GM12878 (cell line): ENCODE data around the gene EFCAB7. TPM values are rescaled to one million over a fixed set of nuclear protein-coding genes. Genes with fewer than 3 reads are reported as not detected.

Experiments
- ATAC-seq: fragments of 200-7000 bp; cut with Tn5 transposase; 3 replicates; pipeline ENCODE4 v1.9.1; 2020; ENCODE audit warnings: mild to moderate bottlenecking, moderate library complexity
- BruUV-seq: library from RNA; stranded (reverse); fragments of 400-500 nt; replicated peaks from 2 replicates; lab custom pipeline; 2021; lab: Mats Ljungman, UMichigan
- CTCF ChIA-PET: fragments of 300-600 bp; sonication (Branson Sonifier 250); formaldehyde crosslinking; extraction: SDS; loops from one replicate; lab custom pipeline; 2021; ENCODE audit warnings: inconsistent platforms; lab: Yijun Ruan, JAX
- POLR2A ChIA-PET: fragments of 350-600 bp; formaldehyde crosslinking; extraction: SDS; loops from one replicate; lab custom pipeline; 2021; ENCODE audit warnings: inconsistent platforms; lab: Charles Lee
- RAD21 ChIA-PET: fragments of 300-600 bp; sonication (Branson Sonifier 250); formaldehyde crosslinking; loops from one replicate; lab custom pipeline; 2023; ENCODE audit warnings: antibody characterized with exemption; ENCODE audit not compliant: unreplicated experiment; lab: Charles Lee
- SMC1A ChIA-PET: fragments of 300-600 bp; sonication (Branson Sonifier 250); formaldehyde crosslinking; loops from one replicate; lab custom pipeline; 2023; ENCODE audit not compliant: unreplicated experiment, uncharacterized antibody; lab: Charles Lee
- DNase-seq: peaks from one replicate; pipeline ENCODE4 v3.0.0-alpha.2; 2011; ENCODE audit warnings: low read depth, low spot score
- FAIRE-seq: peaks from 3 replicates; lab custom pipeline; 2011; peaks lifted over from hg19 to GRCh38; lab: Jason Lieb, UNC
- H2AFZ ChIP-seq: 2 replicates; pipeline ENCODE4 v1.6.0; 2011; ENCODE audit warnings: low read depth, low read length, control low read depth; ENCODE audit not compliant: control insufficient read depth
- H3K27ac ChIP-seq: 2 replicates; pipeline ENCODE4 v1.5.1; 2011; ENCODE audit warnings: control low read depth; ENCODE audit not compliant: control insufficient read depth, insufficient read depth
- H3K27me3 ChIP-seq, 2 experiments: replicated peaks in 1 of 2; 2 replicates each; pipeline versions ENCODE4 v1.6.0 to v1.6.1; 2011; ENCODE audit warnings: low read length in 1 of 2; ENCODE audit not compliant: control insufficient read depth in 2 of 2, insufficient read depth in 2 of 2
- H3K36me3 ChIP-seq, 2 experiments: 2 replicates each; pipeline ENCODE4 v1.5.1; 2011; ENCODE audit warnings: low read length in 1 of 2; ENCODE audit not compliant: control insufficient read depth in 2 of 2, insufficient read depth in 2 of 2
- H3K4me1 ChIP-seq: 2 replicates; pipeline ENCODE4 v1.6.1; 2011; ENCODE audit warnings: mild to moderate bottlenecking, low read length, moderate library complexity, mixed read lengths; ENCODE audit not compliant: control insufficient read depth, insufficient read depth
- H3K4me2 ChIP-seq: 2 replicates; pipeline ENCODE4 v1.6.0; 2011; ENCODE audit warnings: control low read depth; ENCODE audit not compliant: control insufficient read depth, insufficient read depth
- H3K4me3 ChIP-seq: fragments of 200-600 bp; sonication (generic); 2 replicates; pipeline ENCODE4 v1.5.1; 2016
- H3K79me2 ChIP-seq: 2 replicates; pipeline ENCODE4 v1.6.0; 2011; ENCODE audit warnings: low read length; ENCODE audit not compliant: control insufficient read depth, insufficient read depth
- H3K9ac ChIP-seq: 2 replicates; pipeline ENCODE4 v1.8.0; 2011; ENCODE audit warnings: low read length, control low read depth, mixed read lengths; ENCODE audit not compliant: control insufficient read depth, insufficient read depth
- H3K9me3 ChIP-seq: replicated peaks from 3 replicates; pipeline ENCODE4 v1.5.1; 2011; ENCODE audit warnings: mild to moderate bottlenecking, low read length; ENCODE audit not compliant: control insufficient read depth, insufficient read depth
- H4K20me1 ChIP-seq: 2 replicates; pipeline ENCODE4 v1.6.0; 2011; ENCODE audit not compliant: control insufficient read depth, insufficient read depth
- BCL11A ChIP-seq: IDR thresholded peaks from 2 replicates; pipeline ENCODE4 v1.6.1; 2011; ENCODE audit warnings: low read depth, low read length
- BRCA1 ChIP-seq: IDR thresholded peaks from 2 replicates; pipeline ENCODE4 v1.6.1; 2011; ENCODE audit warnings: low read depth, low read length, improper control_type of control experiment
- CBFB ChIP-seq: IDR thresholded peaks from 2 replicates; pipeline ENCODE4 v1.6.1; 2016; ENCODE audit warnings: antibody characterized with exemption, low read depth
- GATAD2B ChIP-seq: fragments of 450-650 bp; conservative IDR thresholded peaks from 2 replicates; pipeline ENCODE4 v1.6.1; 2017; ENCODE audit warnings: low read depth, mild to moderate bottlenecking, moderate library complexity
- HSF1 ChIP-seq: fragments of 150-350 bp; IDR thresholded peaks from 2 replicates; pipeline ENCODE4 v1.6.1; 2014; ENCODE audit warnings: mild to moderate bottlenecking, low read depth, low read length
- NKRF ChIP-seq: fragments of 450-650 bp; conservative IDR thresholded peaks from 2 replicates; pipeline ENCODE4 v1.6.1; 2017; ENCODE audit warnings: mild to moderate bottlenecking, moderate library complexity
- POU2F2 ChIP-seq: IDR thresholded peaks from 3 replicates; pipeline ENCODE4 v1.6.1; 2011; ENCODE audit warnings: low read depth, mild to moderate bottlenecking, low read length, borderline replicate concordance
- RBBP5 ChIP-seq: fragments of 200-600 bp; sonication (generic); conservative IDR thresholded peaks from 2 replicates; pipeline ENCODE4 v1.6.1; 2016
- REST ChIP-seq: IDR thresholded peaks from 2 replicates; pipeline ENCODE4 v1.6.1; 2012; ENCODE audit warnings: mild to moderate bottlenecking, low read depth, low read length
- SREBF1 ChIP-seq: IDR thresholded peaks from 2 replicates; pipeline ENCODE4 v1.6.1; 2012; ENCODE audit warnings: mild to moderate bottlenecking, low read length
- SUZ12 ChIP-seq: fragments of 200-600 bp; sonication (generic); IDR thresholded peaks from one replicate; pipeline ENCODE4 v1.6.1; 2018; ENCODE audit warnings: antibody characterized with exemption, mild to moderate bottlenecking; ENCODE audit not compliant: unreplicated experiment
- YBX1 ChIP-seq: fragments of 450-650 bp; IDR thresholded peaks from 2 replicates; pipeline ENCODE4 v1.6.1; 2016; ENCODE audit warnings: antibody characterized with exemption
- ZBTB40 ChIP-seq: fragments of 450-650 bp; IDR thresholded peaks from 2 replicates; pipeline ENCODE4 v1.6.1; 2016; ENCODE audit warnings: mild to moderate bottlenecking, moderate library complexity, borderline replicate concordance
- ZZZ3 ChIP-seq: IDR thresholded peaks from 2 replicates; pipeline ENCODE4 v1.6.1; 2011; ENCODE audit warnings: low read depth; ENCODE audit not compliant: control insufficient read depth, insufficient read length
- WGBS: methylation state at CpG from one replicate; pipeline ENCODE4 v1.1.6; 2016; ENCODE audit warnings: low lambda C conversion rate; ENCODE audit not compliant: insufficient replicate concordance, insufficient coverage; ENCODE audit errors: missing lambda C conversion rate; 5-methylcytosine and 5-hydroxymethylcytosine counted together
- in situ Hi-C: fragments of 300-500 bp; cut with MboI; formaldehyde crosslinking; loops from 9 replicates; pipeline ENCODE4 v1.14.3; 2018; ENCODE audit warnings: mixed read lengths
- intact Hi-C: fragments of 100-400 bp; cut with micrococcal nuclease; formaldehyde crosslinking; loops from one replicate; pipeline ENCODE4 v1.14.2; 2022; ENCODE audit not compliant: unreplicated experiment
- polyA plus RNA-seq, 11 experiments: library from polyadenylated mRNA; depleted of rRNA in 4 of 11; unstranded in 6 of 11; stranded (reverse) in 5 of 11; fragments of >200 nt; fragmentation: Nextera tagmentation in 4 of 11; fragmentation: Illumina TruSeq in 1 of 11; extraction: Ambion mirVana in 4 of 11; extraction: Trizol in 1 of 11; gene quantifications; 1 replicate in 1 of 11; 2 replicates in 10 of 11; pipeline versions ENCODE4 v1.2.1 to v1.2.3, GENCODE V29; 2011 to 2016; ENCODE audit warnings: inconsistent platforms in 2 of 11, missing spikeins in 2 of 11, low read depth in 1 of 11
- total RNA-seq, 4 experiments: library from RNA; depleted of rRNA in 3 of 4; stranded (reverse); fragments of >200 nt in 3 of 4; fragmentation: Illumina TruSeq in 1 of 4; extraction: Trizol in 1 of 4; gene quantifications; 2 replicates each; pipeline versions ENCODE4 v1.2.1 to v1.2.3, GENCODE V29; 2013 to 2021

The EFCAB7 gene
- total and polyA plus RNA-seq, 10 of the 15 experiments (the other 5 are each of a cell fraction or from before 2014, with no cell fraction given), result 4.4 to 9.8 (median 5.7) TPM

GRCh38 chr1:63475761-63476160 is 47.6 kb upstream of the EFCAB7 start:
- CTCF ChIA-PET, result interaction anchor here (1.1 to 1.5 kb wide), 3 partner anchors 34 to 82 kb away, joined by 3 read pairs; no protein-coding TSS in a partner anchor

More at GRCh38 chr1:63475761-63476160, 47.6 kb upstream of the EFCAB7 start:
- ChIA-PET POLR2A (interaction anchor here (0.7 kb wide), 1 partner anchor 9 kb away, joined by 3 read pairs; no protein-coding TSS in a partner anchor), SMC1A (no interaction called here), RAD21 (no interaction called here)
- ATAC-seq (no peak), FAIRE-seq (no peak), DNase-seq (no peak)
- WGBS, result 83% methylated on average over 6 of the region's 7 CpGs
- in situ Hi-C loops (no loop called here), intact Hi-C loops (no loop called here)
- Histone ChIP-seq H3K4me1 (no peaks in the 10 kb centered on the region), H3K9ac (no peak overlapping the region), H4K20me1 (no peaks in the 10 kb centered on the region), H3K4me2 (no peak overlapping the region), H3K4me3 (no peak overlapping the region), H3K36me3 (no peaks in the 10 kb centered on the region), H3K27me3 (no peaks in the 10 kb centered on the region), H3K79me2 (no peaks in the 10 kb centered on the region), H3K27ac (no peak overlapping the region), H3K9me3 (no peaks in the 10 kb centered on the region), H2AFZ (no peak overlapping the region)
- TF ChIP-seq SUZ12 (no peak), NKRF (no peak), ZZZ3 (no peak), GATAD2B (no peak), ZBTB40 (no peak), CBFB (no peak), SREBF1 (no peak), HSF1 (no peak), RBBP5 (no peak), YBX1 (no peak), REST (no peak), BRCA1 (no peak), POU2F2 (no peak), BCL11A (no peak)
- BruUV-seq, result no TSS peak
